ENCODE measurements around the gene DCLK1.

- TF ChIP-seq CTCF (conservative IDR thresholded peaks at IDR 0.05 in 1 of 2, IDR thresholded peaks at IDR 0.05 in 1 of 2; ENCODE audit: extremely low read depth in 1 of 2, insufficient read depth in 1 of 2, low read depth in 1 of 2, low read length in 2 of 2) = no peak
- TF ChIP-seq EZH2 (IDR thresholded peaks at IDR 0.05; ENCODE audit: borderline replicate concordance, low read length) = no peak
These were observed 23.7 kb downstream of the DCLK1 start for GRCh38 chr13:36107521-36107920.
